ENCODE results near the gene STK32C. TPM values are rescaled to one million over a fixed set of nuclear protein-coding genes. Genes with fewer than 3 reads are reported as not detected.

Gene STK32C
- polyA plus RNA-seq, 2 donors = 4.5 to 5.6 TPM

DNA sequence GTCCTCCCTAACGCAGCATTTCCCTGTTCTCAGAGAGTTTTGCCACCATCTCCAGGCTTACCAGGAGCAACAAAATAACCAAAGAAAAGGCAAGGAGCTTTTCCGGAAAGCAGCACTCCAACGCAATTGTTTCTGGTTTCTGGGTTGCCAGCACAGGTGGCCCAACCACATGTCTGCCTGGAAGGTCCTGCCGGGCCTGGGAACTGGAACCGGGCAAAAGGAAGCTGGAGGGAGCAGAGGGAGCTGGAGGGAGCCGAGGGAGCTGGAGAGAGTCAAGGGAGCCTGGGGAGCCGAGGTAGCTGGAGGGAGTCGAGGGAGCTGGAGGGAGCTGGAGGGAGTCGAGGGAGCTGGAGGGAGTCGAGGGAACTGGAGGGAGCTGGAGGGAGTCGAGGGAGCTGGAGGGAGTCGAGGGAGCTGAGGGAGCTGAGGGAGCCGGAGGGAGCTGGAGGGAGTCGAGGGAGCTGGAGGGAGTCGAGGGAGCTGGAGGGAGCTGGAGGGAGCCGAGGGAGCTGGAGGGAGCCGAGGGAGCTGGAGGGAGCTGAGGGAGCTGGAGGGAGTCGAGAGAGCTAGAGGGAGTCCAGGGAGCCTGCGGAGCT lies 54.6 kb downstream of the STK32C start:
- Histone ChIP-seq H3K27me3 (ENCODE audit: control insufficient read depth in 1 of 2, insufficient read depth in 2 of 2, low read length in 2 of 2) (no peaks in the 10 kb centered on the region), H3K36me3 (ENCODE audit: control insufficient read depth in 2 of 2, insufficient read depth in 2 of 2, low read length in 1 of 2) (no peaks in the 10 kb centered on the region), H3K27ac (ENCODE audit: low read depth in 2 of 2, low read length in 1 of 2) (no peak overlapping the region), H3K4me3 (ENCODE audit: low read depth in 1 of 2, low read length in 2 of 2) (no peak overlapping the region), H3K4me1 (ENCODE audit: control insufficient read depth in 2 of 2, insufficient read depth in 2 of 2, low read length in 1 of 2) (peaks cover 0 to 7% of the 10 kb centered on the region in 2 donors), H3K9me3 (ENCODE audit: control insufficient read depth in 2 of 2, insufficient read depth in 1 of 2, low read depth in 1 of 2, low read length in 1 of 2) (no peaks in the 10 kb centered on the region)
- WGBS, 2 donors = 49 to 58% methylated on average over 19 of the region's 19 CpGs

DNA sequence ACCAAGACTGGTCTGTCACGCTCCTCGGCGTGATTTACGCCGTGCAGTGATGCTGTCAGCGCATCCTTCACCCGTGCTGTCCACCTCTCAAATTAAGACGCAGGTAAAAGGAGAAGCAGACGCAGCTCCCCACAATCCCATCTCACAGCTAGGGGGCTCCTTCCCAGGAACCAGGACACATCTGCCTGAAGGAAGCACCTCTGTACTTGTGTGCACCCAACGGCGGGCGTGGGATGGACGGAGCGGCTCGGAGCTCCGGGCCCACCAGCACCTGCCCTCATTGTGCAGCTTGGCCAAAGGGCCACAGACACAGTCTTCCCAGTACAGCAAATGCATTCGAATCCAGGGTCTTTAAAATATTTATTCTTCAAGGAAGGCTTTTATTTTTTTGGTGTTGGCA lies 55.3 kb downstream of the STK32C start:
- 90 to 91% methylated on average over 17 of the region's 17 CpGs for WGBS, 2 donors
- H3K36me3 ChIP-seq (ENCODE audit: control insufficient read depth in 2 of 2, insufficient read depth in 2 of 2, low read length in 1 of 2) = no peaks in the 10 kb centered on the region
- H3K27me3 ChIP-seq (ENCODE audit: control insufficient read depth in 1 of 2, insufficient read depth in 2 of 2, low read length in 2 of 2) = no peaks in the 10 kb centered on the region

DNA sequence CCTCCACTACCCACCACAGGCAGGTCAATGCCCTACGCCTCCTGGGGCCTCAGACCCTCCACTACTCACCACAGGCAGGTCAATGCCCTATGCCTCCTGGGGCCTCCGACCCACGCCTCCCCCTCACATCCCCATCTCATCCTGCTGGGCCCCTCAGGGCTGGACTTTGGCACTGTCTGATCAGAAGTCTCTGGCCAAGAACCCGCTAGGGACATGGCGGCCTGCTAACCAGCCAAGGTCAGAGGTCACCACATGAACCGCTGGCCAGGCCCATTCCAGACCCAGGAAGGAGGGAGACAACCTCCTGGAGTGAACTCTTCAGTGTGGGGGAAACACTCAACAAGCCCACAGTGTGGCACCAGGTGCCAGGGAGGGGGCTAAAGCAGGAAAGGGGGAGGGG lies 55.8 kb downstream of the STK32C start:
- Histone ChIP-seq H3K9me3 (ENCODE audit: control insufficient read depth in 2 of 2, insufficient read depth in 1 of 2, low read depth in 1 of 2, low read length in 1 of 2) (no peaks in the 10 kb centered on the region), H3K4me3 (ENCODE audit: low read depth in 1 of 2, low read length in 2 of 2) (no peak overlapping the region), H3K36me3 (ENCODE audit: control insufficient read depth in 2 of 2, insufficient read depth in 2 of 2, low read length in 1 of 2) (no peaks in the 10 kb centered on the region), H3K27me3 (ENCODE audit: control insufficient read depth in 1 of 2, insufficient read depth in 2 of 2, low read length in 2 of 2) (no peaks in the 10 kb centered on the region), H3K27ac (ENCODE audit: low read depth in 2 of 2, low read length in 1 of 2) (no peak overlapping the region), H3K4me1 (ENCODE audit: control insufficient read depth in 2 of 2, insufficient read depth in 2 of 2, low read length in 1 of 2) (peaks cover 0 to 7% of the 10 kb centered on the region in 2 donors)
- 89 to 92% methylated on average over 6 of the region's 6 CpGs for WGBS, 2 donors

More for the DNA sequence above, 55.3 kb downstream of the STK32C start:
- Histone ChIP-seq H3K9me3 (ENCODE audit: control insufficient read depth in 2 of 2, insufficient read depth in 1 of 2, low read depth in 1 of 2, low read length in 1 of 2) (no peaks in the 10 kb centered on the region), H3K27ac (ENCODE audit: low read depth in 2 of 2, low read length in 1 of 2) (no peak overlapping the region), H3K4me1 (ENCODE audit: control insufficient read depth in 2 of 2, insufficient read depth in 2 of 2, low read length in 1 of 2) (peaks cover 0 to 7% of the 10 kb centered on the region in 2 donors), H3K4me3 (ENCODE audit: low read depth in 1 of 2, low read length in 2 of 2) (no peak overlapping the region)

DNA sequence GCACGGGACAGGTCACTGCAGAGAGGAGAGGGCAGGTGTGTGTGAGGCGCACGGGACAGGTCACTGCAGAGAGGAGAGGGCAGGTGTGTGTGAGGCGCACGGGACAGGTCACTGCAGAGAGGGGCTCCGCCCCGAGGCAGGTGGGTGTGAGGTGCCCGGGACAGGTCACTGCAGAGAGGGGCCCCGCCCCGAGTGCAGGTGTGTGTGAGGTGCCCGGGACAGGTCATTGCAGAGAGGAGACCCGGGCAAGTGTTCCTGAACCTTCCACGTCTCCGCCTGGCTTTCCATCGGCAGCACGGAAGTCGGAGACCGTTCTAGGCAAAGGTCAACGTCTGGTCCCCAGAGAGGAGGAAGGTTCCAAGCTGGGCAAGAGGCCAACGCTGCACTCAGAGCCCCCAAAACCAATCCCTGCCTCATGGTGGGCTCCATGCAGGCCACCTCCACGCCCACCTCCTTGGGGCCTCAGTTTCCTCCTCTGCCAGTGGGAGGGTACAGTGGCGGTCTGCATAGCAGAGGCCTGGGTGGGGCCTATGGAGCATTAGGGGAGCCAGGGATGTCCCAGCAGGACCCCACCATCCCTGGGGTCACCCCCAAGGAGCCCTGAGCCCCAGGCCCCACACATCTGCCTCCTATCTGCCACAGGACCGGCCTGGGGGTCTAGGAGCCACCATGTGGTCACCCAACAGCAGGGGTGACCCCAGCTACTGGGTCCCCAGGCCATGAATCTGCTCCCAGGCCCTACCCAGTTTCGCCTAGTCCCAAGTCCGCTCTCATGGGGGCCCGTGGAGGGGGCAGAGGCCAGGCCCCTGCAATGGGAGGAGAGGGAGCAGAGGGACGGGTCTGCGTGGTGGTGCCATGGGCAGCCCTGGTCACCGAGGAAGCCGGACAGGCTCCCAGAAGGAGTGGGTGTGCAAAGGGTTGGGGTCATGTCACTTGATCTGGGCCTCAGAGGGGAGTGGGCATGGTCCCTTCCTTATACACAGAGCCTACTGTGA lies 57.0 kb downstream of the STK32C start:
- WGBS, 2 donors = 83 to 85% methylated on average over 25 to 29 of the region's 30 CpGs
- Histone ChIP-seq H3K36me3 (ENCODE audit: control insufficient read depth in 2 of 2, insufficient read depth in 2 of 2, low read length in 1 of 2) (no peaks in the 10 kb centered on the region), H3K4me1 (ENCODE audit: control insufficient read depth in 2 of 2, insufficient read depth in 2 of 2, low read length in 1 of 2) (peaks cover 0 to 7% of the 10 kb centered on the region in 2 donors), H3K27me3 (ENCODE audit: control insufficient read depth in 1 of 2, insufficient read depth in 2 of 2, low read length in 2 of 2) (no peaks in the 10 kb centered on the region), H3K9me3 (ENCODE audit: control insufficient read depth in 2 of 2, insufficient read depth in 1 of 2, low read depth in 1 of 2, low read length in 1 of 2) (no peaks in the 10 kb centered on the region), H3K27ac (ENCODE audit: low read depth in 2 of 2, low read length in 1 of 2) (no peak overlapping the region), H3K4me3 (ENCODE audit: low read depth in 1 of 2, low read length in 2 of 2) (no peak overlapping the region)

DNA sequence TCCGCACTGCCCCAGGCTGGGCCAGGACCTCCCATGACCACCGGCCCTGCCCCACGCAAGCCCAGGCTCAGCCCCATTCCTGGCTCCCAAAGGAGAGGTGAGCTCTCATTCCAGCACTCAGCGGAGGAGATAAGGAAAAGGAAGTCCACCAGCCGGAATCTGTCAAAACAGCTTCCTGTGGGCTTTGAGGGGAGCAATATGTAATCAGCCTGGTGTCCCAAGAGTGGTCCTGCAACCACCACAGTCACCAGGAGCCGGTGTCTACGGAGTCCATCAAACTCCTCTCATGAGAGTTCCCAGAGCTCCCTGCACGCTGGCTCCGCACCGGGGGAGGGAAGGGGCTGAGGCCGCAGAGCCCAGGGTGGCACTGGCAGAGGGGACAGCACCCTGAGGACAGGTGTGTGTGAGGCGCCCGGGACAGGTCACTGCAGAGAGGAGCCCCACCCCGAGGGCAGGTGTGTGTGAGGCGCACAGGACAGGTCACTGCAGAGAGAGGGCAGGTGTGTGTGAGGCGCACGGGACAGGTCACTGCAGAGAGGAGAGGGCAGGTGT lies 57.9 kb downstream of the STK32C start:
- WGBS, 2 donors = 73 to 77% methylated on average over 17 of the region's 17 CpGs

DNA sequence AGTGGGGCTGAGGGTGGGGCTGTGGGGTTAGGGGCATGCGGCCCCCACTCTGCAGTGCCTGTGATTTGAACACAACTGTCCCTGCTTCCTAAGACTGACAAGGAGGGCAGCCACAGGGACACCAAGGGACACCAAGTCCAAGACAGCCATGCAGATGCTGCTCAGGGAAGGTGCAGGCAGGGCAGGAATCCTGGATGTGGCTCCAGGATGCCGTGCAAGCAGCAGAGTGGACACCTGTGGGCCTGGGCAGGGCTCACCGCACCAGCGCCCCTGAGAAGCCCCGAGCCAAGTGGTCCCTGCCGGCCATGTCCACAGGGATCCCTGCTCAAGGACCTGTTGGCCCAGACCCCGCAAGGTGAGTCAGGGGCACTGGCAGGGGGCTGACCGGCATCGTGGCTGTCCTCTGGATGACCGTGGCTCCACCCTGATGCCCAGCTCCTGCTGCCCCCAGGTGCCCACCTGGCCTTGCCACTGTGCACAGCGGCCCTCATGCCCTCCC lies 58.5 kb downstream of the STK32C start:
- peaks cover 0 to 7% of the 10 kb centered on the region in 2 donors for H3K4me1 ChIP-seq (ENCODE audit: control insufficient read depth in 2 of 2, insufficient read depth in 2 of 2, low read length in 1 of 2)
- no peaks in the 10 kb centered on the region for H3K9me3 ChIP-seq (ENCODE audit: control insufficient read depth in 2 of 2, insufficient read depth in 1 of 2, low read depth in 1 of 2, low read length in 1 of 2)
- no peak overlapping the region for H3K27ac ChIP-seq (ENCODE audit: low read depth in 2 of 2, low read length in 1 of 2)
- no peaks in the 10 kb centered on the region for H3K27me3 ChIP-seq (ENCODE audit: control insufficient read depth in 1 of 2, insufficient read depth in 2 of 2, low read length in 2 of 2)
- 78 to 87% methylated on average over 11 of the region's 11 CpGs for WGBS, 2 donors
- H3K36me3 ChIP-seq (ENCODE audit: control insufficient read depth in 2 of 2, insufficient read depth in 2 of 2, low read length in 1 of 2) = no peaks in the 10 kb centered on the region
- H3K4me3 ChIP-seq (ENCODE audit: low read depth in 1 of 2, low read length in 2 of 2) = no peak overlapping the region

More for the DNA sequence above, 57.9 kb downstream of the STK32C start:
- H3K36me3 ChIP-seq (ENCODE audit: control insufficient read depth in 2 of 2, insufficient read depth in 2 of 2, low read length in 1 of 2) = no peaks in the 10 kb centered on the region
- peaks cover 0 to 7% of the 10 kb centered on the region in 2 donors for H3K4me1 ChIP-seq (ENCODE audit: control insufficient read depth in 2 of 2, insufficient read depth in 2 of 2, low read length in 1 of 2)
- H3K27me3 ChIP-seq (ENCODE audit: control insufficient read depth in 1 of 2, insufficient read depth in 2 of 2, low read length in 2 of 2) = no peaks in the 10 kb centered on the region
- H3K27ac ChIP-seq (ENCODE audit: low read depth in 2 of 2, low read length in 1 of 2) = no peak overlapping the region
- H3K9me3 ChIP-seq (ENCODE audit: control insufficient read depth in 2 of 2, insufficient read depth in 1 of 2, low read depth in 1 of 2, low read length in 1 of 2) = no peaks in the 10 kb centered on the region
- H3K4me3 ChIP-seq (ENCODE audit: low read depth in 1 of 2, low read length in 2 of 2) = no peak overlapping the region

DNA sequence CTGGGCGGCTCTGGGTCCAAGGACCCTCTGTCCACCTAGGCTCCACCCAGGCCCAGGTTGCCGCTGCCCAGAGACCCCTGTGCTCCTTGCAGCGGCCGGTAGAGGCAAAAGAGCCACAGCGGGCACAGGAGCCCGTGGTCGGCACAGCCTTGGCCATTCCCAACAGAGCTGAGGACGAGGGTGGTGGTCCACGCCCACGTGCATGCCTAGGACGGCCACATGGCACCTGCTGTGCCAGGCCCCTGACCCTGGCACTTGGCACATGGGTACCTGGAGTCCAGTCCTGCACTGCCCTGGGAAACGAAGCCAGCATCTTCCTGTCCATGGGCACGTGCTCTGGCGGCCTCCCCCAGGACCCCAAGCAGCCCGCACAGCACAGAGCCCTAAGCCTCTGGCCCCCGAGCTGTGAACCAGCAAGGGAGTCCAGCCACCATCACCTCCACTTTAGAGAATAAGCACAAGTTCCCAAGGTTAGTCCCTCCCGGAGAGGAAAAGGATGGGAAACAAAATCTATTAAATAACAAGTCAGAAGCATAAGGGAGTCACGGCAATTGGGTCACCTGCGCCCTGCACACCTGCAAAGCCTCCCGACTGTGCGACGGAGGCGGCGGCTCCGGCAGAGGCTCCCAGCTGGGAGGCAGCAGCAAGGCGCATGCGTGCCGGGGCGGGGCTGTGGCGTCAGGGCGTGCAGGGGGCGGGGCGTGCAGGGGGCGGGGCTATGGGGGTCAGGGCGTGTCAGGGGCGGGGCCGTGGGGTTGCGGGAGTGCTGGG lies 59.1 kb downstream of the STK32C start:
- Histone ChIP-seq H3K27me3 (ENCODE audit: control insufficient read depth in 1 of 2, insufficient read depth in 2 of 2, low read length in 2 of 2) (no peaks in the 10 kb centered on the region), H3K4me1 (ENCODE audit: control insufficient read depth in 2 of 2, insufficient read depth in 2 of 2, low read length in 1 of 2) (peaks cover 0 to 7% of the 10 kb centered on the region in 2 donors), H3K27ac (ENCODE audit: low read depth in 2 of 2, low read length in 1 of 2) (no peak overlapping the region), H3K9me3 (ENCODE audit: control insufficient read depth in 2 of 2, insufficient read depth in 1 of 2, low read depth in 1 of 2, low read length in 1 of 2) (no peaks in the 10 kb centered on the region), H3K4me3 (ENCODE audit: low read depth in 1 of 2, low read length in 2 of 2) (no peak overlapping the region), H3K36me3 (ENCODE audit: control insufficient read depth in 2 of 2, insufficient read depth in 2 of 2, low read length in 1 of 2) (no peaks in the 10 kb centered on the region)
- WGBS, 2 donors = 51 to 62% methylated on average over 24 to 38 of the region's 38 CpGs

DNA sequence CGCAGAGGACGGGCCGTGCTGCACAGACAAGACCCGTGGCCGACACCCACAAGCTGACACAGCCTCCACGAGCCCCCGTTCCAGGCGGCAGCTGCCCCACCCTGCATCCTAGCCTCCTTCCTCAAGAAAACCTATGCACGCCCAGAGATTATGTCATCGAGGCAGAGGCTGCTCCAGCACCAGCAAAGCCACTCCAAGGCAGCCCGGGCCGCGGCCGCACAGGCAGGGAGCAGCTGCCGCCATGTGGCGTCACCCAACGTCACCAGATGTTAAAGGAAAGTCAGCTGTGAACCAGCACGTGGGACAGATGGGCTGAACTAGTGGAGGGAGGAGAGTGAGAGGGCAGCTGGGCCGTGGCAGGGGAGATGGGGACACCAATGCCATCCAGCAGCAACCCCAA lies 59.8 kb downstream of the STK32C start:
- Histone ChIP-seq H3K4me3 (ENCODE audit: low read depth in 1 of 2, low read length in 2 of 2) (no peak overlapping the region), H3K4me1 (ENCODE audit: control insufficient read depth in 2 of 2, insufficient read depth in 2 of 2, low read length in 1 of 2) (peaks cover 0 to 7% of the 10 kb centered on the region in 2 donors), H3K27me3 (ENCODE audit: control insufficient read depth in 1 of 2, insufficient read depth in 2 of 2, low read length in 2 of 2) (no peaks in the 10 kb centered on the region), H3K27ac (ENCODE audit: low read depth in 2 of 2, low read length in 1 of 2) (no peak overlapping the region), H3K9me3 (ENCODE audit: control insufficient read depth in 2 of 2, insufficient read depth in 1 of 2, low read depth in 1 of 2, low read length in 1 of 2) (no peaks in the 10 kb centered on the region), H3K36me3 (ENCODE audit: control insufficient read depth in 2 of 2, insufficient read depth in 2 of 2, low read length in 1 of 2) (no peaks in the 10 kb centered on the region)
- WGBS, 2 donors = 74 to 78% methylated on average over 19 of the region's 19 CpGs

DNA sequence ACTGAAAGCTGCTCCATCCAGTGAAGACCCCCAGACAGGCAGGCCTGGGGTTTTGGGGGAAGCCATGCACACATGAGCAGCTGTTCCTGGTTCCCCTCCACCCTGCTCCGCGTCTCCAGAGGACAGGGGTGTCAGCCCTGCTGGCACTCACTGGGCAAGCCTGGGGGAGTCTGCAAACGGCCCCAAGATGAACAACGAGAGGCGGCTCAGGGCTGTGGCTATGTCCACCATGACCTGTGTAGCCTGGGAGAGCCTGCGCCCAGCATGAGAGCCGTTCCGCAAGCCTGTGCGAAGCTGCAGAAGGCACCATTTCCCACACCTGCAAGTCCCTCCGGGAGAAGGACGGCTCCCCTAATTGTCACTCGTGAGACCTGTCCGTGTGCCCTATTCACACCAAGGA lies 61.5 kb downstream of the STK32C start:
- H3K4me3 ChIP-seq (ENCODE audit: low read depth in 1 of 2, low read length in 2 of 2) = no peak overlapping the region
- H3K36me3 ChIP-seq (ENCODE audit: control insufficient read depth in 2 of 2, insufficient read depth in 2 of 2, low read length in 1 of 2) = no peaks in the 10 kb centered on the region
- WGBS, 2 donors = 92 to 95% methylated on average over 13 of the region's 13 CpGs
- H3K4me1 ChIP-seq (ENCODE audit: control insufficient read depth in 2 of 2, insufficient read depth in 2 of 2, low read length in 1 of 2) = peaks cover 0 to 7% of the 10 kb centered on the region in 2 donors
- no peaks in the 10 kb centered on the region for H3K27me3 ChIP-seq (ENCODE audit: control insufficient read depth in 1 of 2, insufficient read depth in 2 of 2, low read length in 2 of 2)
- H3K27ac ChIP-seq (ENCODE audit: low read depth in 2 of 2, low read length in 1 of 2) = no peak overlapping the region
- no peaks in the 10 kb centered on the region for H3K9me3 ChIP-seq (ENCODE audit: control insufficient read depth in 2 of 2, insufficient read depth in 1 of 2, low read depth in 1 of 2, low read length in 1 of 2)

All from esophagus (tissue), 2 donors.